ENCODE measurements around the gene CTDSPL2.
"Not testable (repeated sequence)": the region's sequence is repeated elsewhere in the genome, so short reads cannot be mapped to it uniquely, and the experiment has no call there.

CTDSPL2 gene

DNA sequence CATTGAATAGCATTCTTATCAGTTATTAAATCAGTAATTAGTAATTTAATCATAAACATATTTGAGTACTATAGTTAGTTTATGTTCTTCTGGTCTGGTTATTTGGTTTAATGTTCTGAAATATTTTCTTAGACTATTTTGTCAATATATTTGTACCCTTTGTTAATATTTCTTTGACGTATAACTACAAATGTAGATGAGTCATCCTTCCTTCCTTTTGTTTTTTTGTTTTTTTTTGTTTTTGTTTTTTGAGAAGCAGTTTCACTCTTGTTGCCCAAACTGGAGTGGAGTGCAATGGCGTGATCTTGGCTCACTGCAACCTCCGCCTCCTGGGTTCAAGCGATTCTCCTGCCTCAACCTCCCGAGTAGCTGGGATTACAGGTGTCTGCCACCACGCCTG is 92.1 kb downstream of the CTDSPL2 start:
- H3K27me3 Mint-ChIP-seq = no peaks in the 10 kb centered on the region
- H3K4me3 Mint-ChIP-seq = no peak overlapping the region
- DNase-seq = no peak
- no peak for ATAC-seq
- no peaks in the 10 kb centered on the region for H3K9me3 Mint-ChIP-seq
- H3K36me3 Mint-ChIP-seq (ENCODE audit: low read depth) = peaks cover 34% of the 10 kb centered on the region
- no peak overlapping the region for H3K27ac Mint-ChIP-seq
- peaks cover 3% of the 10 kb centered on the region for H3K4me1 Mint-ChIP-seq

DNA sequence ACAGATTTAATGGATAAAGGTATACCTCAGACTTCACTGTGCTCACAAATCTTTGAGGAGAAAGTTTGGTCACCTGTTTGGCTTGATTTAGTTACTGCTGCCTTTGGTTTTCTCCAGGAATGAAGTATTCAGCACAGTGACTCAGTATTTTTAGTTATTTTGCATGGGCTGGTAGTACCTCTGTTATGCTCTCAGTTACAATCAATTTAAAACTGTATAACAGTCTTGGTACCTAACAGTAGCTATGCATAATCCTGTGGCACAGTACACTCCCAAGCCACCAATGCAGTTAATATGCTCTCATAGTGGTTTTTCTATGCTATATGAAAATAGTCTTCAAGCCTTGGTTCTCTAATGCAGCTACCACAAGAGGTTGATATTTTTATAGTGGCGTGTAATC is 97.6 kb downstream of the CTDSPL2 start:
- DNase-seq (no peak), ATAC-seq (no peak)
- peaks cover 2% of the 10 kb centered on the region for H3K4me1 Mint-ChIP-seq
- H3K4me3 Mint-ChIP-seq = no peak overlapping the region
- peak overlapping the region; percentile 22 for H3K27ac Mint-ChIP-seq
- H3K36me3 Mint-ChIP-seq (ENCODE audit: low read depth) = peaks cover 31% of the 10 kb centered on the region
- no peaks in the 10 kb centered on the region for H3K27me3 Mint-ChIP-seq
- H3K9me3 Mint-ChIP-seq = no peaks in the 10 kb centered on the region

- Mint-ChIP-seq H3K9me3 (no peaks in the 10 kb centered on the region), H3K4me1 (peaks cover 2% of the 10 kb centered on the region), H3K4me3 (no peak overlapping the region), H3K27ac (no peak overlapping the region), H3K27me3 (no peaks in the 10 kb centered on the region), H3K36me3 (ENCODE audit: low read depth) (peaks cover 22% of the 10 kb centered on the region)
- DNase-seq (no peak), ATAC-seq (no peak)
Observed at GRCh38 chr15:44527241-44527640, 99.8 kb downstream of the CTDSPL2 start.

DNA sequence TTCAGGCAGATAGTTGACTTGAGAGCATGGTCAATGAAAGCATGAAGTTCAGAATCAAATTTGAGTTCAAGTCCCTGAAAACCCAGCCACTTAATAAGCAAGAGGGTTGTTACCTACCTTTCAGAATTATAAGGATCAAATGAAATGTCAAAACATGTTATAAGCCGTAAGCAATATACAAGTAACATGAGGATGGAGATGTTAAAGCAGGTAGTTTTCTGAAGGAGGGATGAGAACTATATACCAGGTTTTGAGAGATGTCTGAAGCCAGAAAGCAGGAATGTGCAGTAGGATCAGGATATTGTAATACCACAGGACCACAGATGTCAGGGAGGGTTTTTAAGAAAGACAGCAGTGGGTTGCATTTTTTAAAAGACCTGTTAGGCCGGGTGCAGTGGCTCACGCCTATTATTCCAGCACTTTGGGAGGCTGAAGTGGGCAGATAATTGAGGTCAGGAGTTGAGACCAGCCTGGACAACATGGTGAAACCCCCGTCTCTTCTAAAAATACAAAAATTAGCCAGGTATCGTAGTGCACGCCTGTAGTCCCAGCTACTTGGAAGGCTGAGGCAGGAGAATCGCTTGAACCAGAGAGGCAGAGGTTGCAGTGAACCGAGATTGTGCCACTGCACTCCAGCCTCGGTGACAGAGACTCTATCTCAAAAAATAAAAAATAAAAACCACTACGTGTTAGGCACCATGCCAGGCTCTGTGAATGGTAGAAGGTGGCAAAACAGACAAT is 102.6 kb downstream of the CTDSPL2 start:
- Mint-ChIP-seq H3K9me3 (no peaks in the 10 kb centered on the region), H3K4me1 (peaks cover 6% of the 10 kb centered on the region), H3K27me3 (no peaks in the 10 kb centered on the region), H3K36me3 (ENCODE audit: low read depth) (peaks cover 14% of the 10 kb centered on the region), H3K4me3 (no peak overlapping the region), H3K27ac (no peak overlapping the region)
- ATAC-seq (no peak), DNase-seq (no peak)

DNA sequence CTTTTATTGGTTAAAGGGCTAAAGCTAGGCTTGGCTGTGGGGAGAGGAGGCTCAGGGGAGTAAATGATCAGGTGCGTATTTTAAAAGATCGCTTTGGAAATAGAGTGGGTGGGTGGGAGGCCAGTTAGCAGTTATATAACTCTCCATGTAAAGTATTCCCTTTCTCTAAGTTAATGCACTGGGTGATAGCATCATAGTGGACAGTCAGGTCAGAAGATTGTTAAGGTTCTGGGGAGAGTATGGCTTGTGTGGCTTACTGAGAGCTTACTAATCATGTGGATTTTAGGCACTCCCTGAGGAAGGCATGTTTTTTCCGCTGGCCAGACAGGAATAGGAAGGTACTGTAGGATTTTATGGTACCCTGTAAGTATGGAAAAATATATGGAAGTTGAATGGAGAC is 103.2 kb downstream of the CTDSPL2 start:
- peaks cover 14% of the 10 kb centered on the region for H3K36me3 Mint-ChIP-seq (ENCODE audit: low read depth)
- H3K27ac Mint-ChIP-seq = peak overlapping the region; percentile 35
- H3K4me3 Mint-ChIP-seq = no peak overlapping the region
- ATAC-seq = no peak
- no peaks in the 10 kb centered on the region for H3K9me3 Mint-ChIP-seq
- no peaks in the 10 kb centered on the region for H3K27me3 Mint-ChIP-seq
- peaks cover 10% of the 10 kb centered on the region for H3K4me1 Mint-ChIP-seq
- no peak for DNase-seq

DNA sequence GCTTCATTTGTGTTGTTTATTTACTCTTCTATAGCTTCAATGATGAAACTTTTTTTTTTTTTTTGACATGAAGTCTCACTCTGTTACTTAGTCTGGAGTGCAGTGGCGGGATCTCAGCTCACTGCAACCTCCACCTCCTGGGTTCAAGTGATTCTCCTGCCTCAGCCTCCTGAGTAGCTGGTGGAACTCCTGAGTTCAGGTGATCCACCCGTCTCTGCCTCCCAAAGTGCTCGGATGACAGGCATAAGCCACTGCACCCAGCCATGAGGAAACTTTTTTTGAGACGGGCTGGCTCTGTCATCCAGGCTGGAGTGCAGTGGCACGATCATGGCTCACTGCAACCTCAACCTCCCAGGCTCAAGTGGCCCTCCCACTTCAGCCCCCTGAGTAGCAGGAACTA is 104.8 kb downstream of the CTDSPL2 start:
- not testable (repeated sequence) for DNase-seq, H3K27me3 Mint-ChIP-seq

DNA sequence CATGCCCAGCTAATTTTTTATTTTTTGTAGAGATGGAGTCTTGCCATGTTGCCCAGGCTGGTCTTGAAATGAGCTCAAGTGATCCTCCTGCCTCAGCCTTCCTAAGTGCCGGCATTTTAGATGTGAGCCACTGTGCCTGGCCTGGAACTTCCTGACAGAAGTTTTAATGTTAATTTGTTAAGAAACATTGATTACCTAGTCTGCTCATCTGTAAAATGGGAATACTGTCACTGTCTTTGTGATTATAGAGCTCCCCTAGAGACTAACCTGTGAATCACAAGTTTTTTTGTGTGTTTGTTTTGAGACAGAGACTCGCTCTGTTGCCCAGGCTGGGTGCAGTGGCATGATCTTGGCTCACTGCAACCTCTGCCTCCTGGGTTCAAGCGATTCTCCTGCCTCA is 105.3 kb downstream of the CTDSPL2 start:
- no peak overlapping the region for H3K27ac Mint-ChIP-seq
- peaks cover 6% of the 10 kb centered on the region for H3K36me3 Mint-ChIP-seq (ENCODE audit: low read depth)
- H3K27me3 Mint-ChIP-seq = no peaks in the 10 kb centered on the region
- no peak overlapping the region for H3K4me3 Mint-ChIP-seq
- peaks cover 16% of the 10 kb centered on the region for H3K4me1 Mint-ChIP-seq
- DNase-seq (no peak), ATAC-seq (no peak)
- no peaks in the 10 kb centered on the region for H3K9me3 Mint-ChIP-seq

More for the DNA sequence above, 104.8 kb downstream of the CTDSPL2 start:
- H3K4me3 Mint-ChIP-seq; H3K36me3 Mint-ChIP-seq (ENCODE audit: low read depth); ATAC-seq; H3K27ac Mint-ChIP-seq; H3K9me3 Mint-ChIP-seq: not testable (repeated sequence)
- H3K4me1 Mint-ChIP-seq = peaks cover 16% of the 10 kb centered on the region

DNA sequence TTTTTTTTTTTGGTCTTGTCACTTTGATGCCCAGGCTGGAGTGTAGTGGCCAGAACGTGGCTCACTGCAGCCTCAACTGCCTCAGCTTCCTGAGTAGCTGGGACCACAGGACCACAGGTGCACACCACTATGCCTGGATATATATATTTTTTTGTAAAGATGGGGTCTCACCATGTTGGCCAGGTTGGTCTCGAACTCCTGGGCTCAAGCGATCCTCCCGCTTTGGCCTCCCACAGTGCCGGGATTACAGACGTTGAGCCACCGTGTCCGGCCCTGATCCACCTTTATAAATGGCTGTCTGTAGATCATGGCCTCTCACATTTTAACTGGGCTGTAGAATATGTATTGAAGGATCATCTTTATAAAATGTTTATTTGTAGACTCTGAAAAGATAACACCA is 107.7 kb downstream of the CTDSPL2 start:
- no peak for ATAC-seq
- H3K9me3 Mint-ChIP-seq = no peaks in the 10 kb centered on the region
- peak overlapping the region; percentile 57 for H3K27ac Mint-ChIP-seq
- peak overlapping the region; percentile 97 for H3K4me3 Mint-ChIP-seq
- H3K36me3 Mint-ChIP-seq (ENCODE audit: low read depth) = peaks cover 20% of the 10 kb centered on the region
- DNase-seq = no peak
- no peaks in the 10 kb centered on the region for H3K27me3 Mint-ChIP-seq
- peaks cover 32% of the 10 kb centered on the region for H3K4me1 Mint-ChIP-seq

DNA sequence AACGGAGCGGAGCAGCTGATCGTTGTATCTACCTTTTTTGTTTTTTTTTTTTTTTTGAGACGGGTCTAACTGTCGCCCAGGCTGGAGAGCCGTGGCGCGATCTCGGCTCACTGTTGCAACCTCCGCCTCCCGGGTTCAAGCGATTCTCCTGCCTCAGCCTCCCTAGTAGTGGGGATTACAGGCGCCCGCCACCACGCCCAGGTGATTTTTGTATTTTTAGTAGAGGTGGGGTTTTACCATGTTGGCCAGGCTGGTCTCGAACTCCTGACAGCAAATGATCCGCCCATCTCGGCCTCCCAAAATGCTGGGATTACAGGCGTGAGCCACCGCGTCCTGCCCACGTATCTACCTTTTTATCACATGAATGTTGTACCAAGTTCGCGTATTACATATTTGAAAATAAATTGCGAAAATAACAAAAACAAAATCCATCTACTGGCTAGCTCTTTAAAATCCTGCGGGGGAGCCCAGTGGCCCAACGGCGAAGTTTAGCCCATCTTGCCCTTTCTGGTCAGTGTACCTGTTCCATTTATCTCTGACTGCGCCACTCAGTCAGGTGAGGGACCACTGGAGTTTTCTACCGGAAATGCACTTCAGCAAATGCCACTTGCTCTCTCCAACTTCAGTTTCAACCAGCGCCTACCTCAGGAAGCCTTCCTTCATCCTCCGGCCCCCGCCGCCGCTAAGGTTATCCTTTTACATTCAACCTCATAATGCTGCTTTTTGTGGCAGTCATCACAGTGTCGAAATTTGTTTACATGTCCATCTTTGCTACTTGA is 108.3 kb downstream of the CTDSPL2 start:
- peak; percentile 50 for DNase-seq
- Mint-ChIP-seq H3K36me3 (ENCODE audit: low read depth) (peaks cover 26% of the 10 kb centered on the region), H3K27me3 (no peaks in the 10 kb centered on the region), H3K4me3 (peak overlapping the region; percentile 97), H3K4me1 (peaks cover 38% of the 10 kb centered on the region), H3K9me3 (no peaks in the 10 kb centered on the region), H3K27ac (peak overlapping the region; percentile 96)
- no peak for ATAC-seq

GRCh38 chr15:44536302-44536961 is 109.0 kb downstream of the CTDSPL2 start:
- peak overlapping the region; percentile 96 for H3K27ac Mint-ChIP-seq
- H3K9me3 Mint-ChIP-seq = no peaks in the 10 kb centered on the region
- H3K36me3 Mint-ChIP-seq (ENCODE audit: low read depth) = peaks cover 33% of the 10 kb centered on the region
- H3K4me3 Mint-ChIP-seq = peak overlapping the region; percentile 97
- DNase-seq (peak; percentile 76), ATAC-seq (peak; percentile 71)
- peaks cover 45% of the 10 kb centered on the region for H3K4me1 Mint-ChIP-seq
- no peaks in the 10 kb centered on the region for H3K27me3 Mint-ChIP-seq

GRCh38 chr15:44536962-44537734 is 109.7 kb downstream of the CTDSPL2 start, which contains the start of gene EIF3J:
Gene EIF3J, plus strand, starts transcription at chr15:44537147. Its CDS starts 48 bp downstream, at chr15:44537195.
- Mint-ChIP-seq H3K27me3 (no peaks in the 10 kb centered on the region), H3K27ac (peak within 1 kb of the TSS; percentile 96), H3K4me1 (peaks cover 53% of the 10 kb centered on the region), H3K9me3 (no peaks in the 10 kb centered on the region), H3K4me3 (peak within 1 kb of the TSS; percentile 97), H3K36me3 (ENCODE audit: low read depth) (peaks cover 40% of the 10 kb centered on the region)
- DNase-seq (peak; percentile 94), ATAC-seq (peak; percentile 98)

DNA sequence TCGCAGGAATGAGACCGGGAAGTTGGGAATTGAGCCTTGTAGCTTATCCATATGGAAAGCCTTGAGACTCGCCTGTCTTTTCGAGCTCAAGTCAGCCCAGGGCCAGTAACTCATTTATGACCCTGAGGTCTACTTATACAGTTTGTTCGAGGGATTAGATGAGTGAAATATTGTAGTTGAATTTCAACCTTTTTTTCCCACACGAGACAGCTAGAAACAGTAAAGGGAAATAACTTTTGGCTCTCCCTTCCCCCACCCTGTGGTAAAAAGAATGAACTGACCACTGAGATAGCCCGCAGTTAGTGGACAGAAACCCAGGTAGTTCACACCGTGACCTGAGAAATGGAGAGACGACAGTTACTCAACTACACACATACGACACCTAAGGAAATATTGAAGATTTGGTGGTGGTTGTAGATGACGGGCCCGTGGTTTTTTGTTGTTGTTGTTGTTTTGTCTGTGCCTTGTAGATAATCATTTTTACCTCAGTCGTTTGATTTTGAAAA is 110.4 kb downstream of the CTDSPL2 start:
- Mint-ChIP-seq H3K4me1 (peaks cover 59% of the 10 kb centered on the region), H3K27me3 (no peaks in the 10 kb centered on the region), H3K4me3 (peak overlapping the region; percentile 97), H3K9me3 (no peaks in the 10 kb centered on the region), H3K27ac (peak overlapping the region; percentile 96), H3K36me3 (ENCODE audit: low read depth) (peaks cover 44% of the 10 kb centered on the region)
- ATAC-seq (no peak), DNase-seq (peak; percentile 20)

DNA sequence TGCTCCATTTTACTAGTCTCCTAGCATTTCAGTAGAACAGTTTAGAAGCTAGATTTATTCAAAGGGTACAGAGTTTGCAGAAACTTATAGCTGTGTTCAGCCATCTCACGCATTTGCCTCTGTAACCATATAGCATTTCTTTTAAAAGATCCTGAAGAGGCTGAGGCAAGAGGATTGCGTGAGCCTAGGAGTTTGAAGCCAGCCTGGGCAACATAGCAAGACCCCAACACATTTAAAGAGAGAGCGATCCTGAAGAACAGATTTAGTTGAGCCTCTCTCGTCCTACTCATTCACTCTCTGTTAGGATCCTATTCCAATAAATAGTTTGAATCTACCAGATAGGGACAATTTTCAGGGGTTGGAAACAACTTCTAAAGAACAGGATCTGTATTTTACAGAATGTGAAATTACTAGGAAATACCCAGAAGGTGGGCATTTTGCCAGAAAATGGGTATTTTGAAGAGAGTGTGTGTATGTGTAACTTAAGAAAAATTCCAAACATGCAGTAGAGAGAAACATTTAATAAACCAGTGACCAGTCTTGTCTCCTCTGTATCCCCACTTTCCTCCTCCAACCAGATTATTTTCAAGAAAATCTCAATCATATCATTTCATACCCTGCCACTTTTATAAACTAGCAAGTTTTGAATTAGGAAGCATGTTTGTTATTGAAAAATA is 114.0 kb downstream of the CTDSPL2 start:
- no peak for DNase-seq
- Mint-ChIP-seq H3K4me1 (peaks cover 76% of the 10 kb centered on the region), H3K27ac (peak overlapping the region; percentile 8)

More for the DNA sequence above, 114.0 kb downstream of the CTDSPL2 start:
- Mint-ChIP-seq H3K27me3 (no peaks in the 10 kb centered on the region), H3K4me3 (peak overlapping the region; percentile 27), H3K36me3 (ENCODE audit: low read depth) (peaks cover 53% of the 10 kb centered on the region), H3K9me3 (no peaks in the 10 kb centered on the region)
- ATAC-seq = no peak
